ENCODE data around the gene GCKR. TPM values are rescaled to one million over a fixed set of nuclear protein-coding genes. Genes with fewer than 3 reads are reported as not detected.

The GCKR gene
- total and polyA plus RNA-seq, 2 of the 13 experiments (the other 11 are each of a cell fraction or from before 2014, with no cell fraction given) = 15.2 to 48.3 TPM

DNA sequence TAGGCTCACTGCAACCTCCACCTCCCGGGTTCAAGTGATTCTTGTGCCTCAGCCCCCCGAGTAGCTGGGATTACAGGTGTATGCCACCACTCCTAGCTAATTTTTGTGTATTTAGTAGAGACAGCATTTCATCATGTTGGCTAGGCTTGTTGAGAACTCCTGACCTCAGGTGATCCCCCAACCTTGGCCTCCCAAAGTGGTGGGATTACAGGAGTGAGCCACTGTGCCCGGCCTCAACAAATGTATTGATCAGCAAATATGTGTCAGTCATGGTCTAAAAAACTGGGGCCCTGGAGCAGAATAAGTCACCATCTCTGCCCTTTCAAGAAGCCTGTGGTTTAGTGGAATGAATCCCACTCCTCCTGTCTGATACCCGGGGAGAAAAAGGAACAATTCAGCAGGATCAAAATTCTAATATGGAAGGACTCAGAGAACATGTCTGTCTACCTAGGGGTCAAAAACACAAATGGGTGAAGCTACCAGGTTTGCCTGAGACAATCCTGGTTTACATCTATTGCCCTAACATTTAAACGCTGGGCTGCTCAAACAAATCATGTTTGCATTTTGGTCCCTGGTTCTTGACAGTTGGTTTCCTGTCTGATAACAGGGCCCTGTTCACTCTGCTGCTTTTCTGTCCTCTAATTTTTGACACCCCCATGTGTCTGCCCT, 21.6 kb downstream of the GCKR start (continued):
- TF ChIP-seq KAT2B (IDR thresholded peaks at IDR 0.05; ENCODE audit: borderline replicate concordance, low read depth, low read length) = no peak
- TF ChIP-seq KDM3A (CRISPR knock-in tag; IDR thresholded peaks at IDR 0.05; ENCODE audit: low read depth) = no peak
- no peak for TF ChIP-seq TSC22D2 (CRISPR knock-in tag; IDR thresholded peaks at IDR 0.05; ENCODE audit: borderline replicate concordance)
- TF ChIP-seq, protein P1, sequence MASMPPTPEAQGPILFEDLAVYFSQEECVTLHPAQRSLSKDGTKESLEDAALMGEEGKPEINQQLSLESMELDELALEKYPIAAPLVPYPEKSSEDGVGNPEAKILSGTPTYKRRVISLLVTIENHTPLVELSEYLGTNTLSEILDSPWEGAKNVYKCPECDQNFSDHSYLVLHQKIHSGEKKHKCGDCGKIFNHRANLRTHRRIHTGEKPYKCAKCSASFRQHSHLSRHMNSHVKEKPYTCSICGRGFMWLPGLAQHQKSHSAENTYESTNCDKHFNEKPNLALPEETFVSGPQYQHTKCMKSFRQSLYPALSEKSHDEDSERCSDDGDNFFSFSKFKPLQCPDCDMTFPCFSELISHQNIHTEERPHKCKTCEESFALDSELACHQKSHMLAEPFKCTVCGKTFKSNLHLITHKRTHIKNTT (CRISPR knock-in tag; IDR thresholded peaks at IDR 0.05) = no peak
- no peak for TF ChIP-seq ZBTB34 (CRISPR knock-in tag; IDR thresholded peaks at IDR 0.05)
- no peak for TF ChIP-seq MED8 (CRISPR knock-in tag; IDR thresholded peaks at IDR 0.05; ENCODE audit: insufficient replicate concordance)
- no peak for TF ChIP-seq DR1 (CRISPR knock-in tag; IDR thresholded peaks at IDR 0.05)
- TF ChIP-seq, protein P2, sequence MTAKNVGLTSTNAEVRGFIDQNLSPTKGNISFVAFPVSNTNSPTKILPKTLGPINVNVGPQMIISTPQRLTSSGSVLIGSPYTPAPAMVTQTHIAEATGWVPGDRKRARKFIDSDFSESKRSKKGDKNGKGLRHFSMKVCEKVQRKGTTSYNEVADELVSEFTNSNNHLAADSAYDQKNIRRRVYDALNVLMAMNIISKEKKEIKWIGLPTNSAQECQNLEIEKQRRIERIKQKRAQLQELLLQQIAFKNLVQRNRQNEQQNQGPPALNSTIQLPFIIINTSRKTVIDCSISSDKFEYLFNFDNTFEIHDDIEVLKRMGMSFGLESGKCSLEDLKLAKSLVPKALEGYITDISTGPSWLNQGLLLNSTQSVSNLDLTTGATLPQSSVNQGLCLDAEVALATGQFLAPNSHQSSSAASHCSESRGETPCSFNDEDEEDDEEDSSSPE (CRISPR knock-in tag; IDR thresholded peaks at IDR 0.05) = no peak
- no peak for TF ChIP-seq ZBTB4 (CRISPR knock-in tag; IDR thresholded peaks at IDR 0.05; ENCODE audit: borderline replicate concordance)
- no peak for TF ChIP-seq HCFC1 (IDR thresholded peaks at IDR 0.05; ENCODE audit: low read depth, low read length)
- TF ChIP-seq KDM1A (CRISPR knock-in tag; IDR thresholded peaks at IDR 0.05) = no peak
- TF ChIP-seq MXD3 (CRISPR knock-in tag; IDR thresholded peaks at IDR 0.05) = no peak
- no peak for TF ChIP-seq ZFP1 (CRISPR knock-in tag; IDR thresholded peaks at IDR 0.05)
- TF ChIP-seq ZSCAN20 (CRISPR knock-in tag; IDR thresholded peaks at IDR 0.05; ENCODE audit: borderline replicate concordance) = no peak
- no peak for TF ChIP-seq RFXANK (CRISPR knock-in tag; IDR thresholded peaks at IDR 0.05)
- no peak for TF ChIP-seq PAX8 (CRISPR knock-in tag; IDR thresholded peaks at IDR 0.05; ENCODE audit: borderline replicate concordance)
- no peak for TF ChIP-seq ZNF17 (CRISPR knock-in tag; IDR thresholded peaks at IDR 0.05)
- no peak for TF ChIP-seq HMGA1 (CRISPR knock-in tag; conservative IDR thresholded peaks at IDR 0.05)
- TF ChIP-seq MAF1 (CRISPR knock-in tag; IDR thresholded peaks at IDR 0.05; ENCODE audit: borderline replicate concordance) = no peak
- TF ChIP-seq ZNF30 (CRISPR knock-in tag; IDR thresholded peaks at IDR 0.05) = no peak
- TF ChIP-seq MYNN (CRISPR knock-in tag; IDR thresholded peaks at IDR 0.05; ENCODE audit: low read depth) = no peak
- no peak for TF ChIP-seq MLX (CRISPR knock-in tag; IDR thresholded peaks at IDR 0.05)
- no peak for TF ChIP-seq ZNF850 (CRISPR knock-in tag; conservative IDR thresholded peaks at IDR 0.05)
- TF ChIP-seq RARG (CRISPR knock-in tag; IDR thresholded peaks at IDR 0.05; ENCODE audit: low read depth) = no peak

Data from HepG2 (cell line).